HCT116 (cell line): Measurements from ENCODE around the gene SLC44A4. TPM values are rescaled to one million over a fixed set of nuclear protein-coding genes. Genes with fewer than 3 reads are reported as not detected.

Source experiments
- EZH2 ChIP-seq: fragments of 200-600 bp; sonication (generic); IDR thresholded peaks from 2 replicates; pipeline ENCODE4 v1.6.1; 2017; ENCODE audit warnings: antibody characterized with exemption, mixed run types
- EZH2phosphoT487 ChIP-seq: fragments of 200-600 bp; IDR thresholded peaks from 2 replicates; pipeline ENCODE4 v1.6.1; 2018; ENCODE audit warnings: antibody characterized with exemption, borderline replicate concordance
- FOSL1 ChIP-seq: IDR thresholded peaks from 2 replicates; pipeline ENCODE4 v1.6.1; 2012; ENCODE audit warnings: low read depth
- REST ChIP-seq: IDR thresholded peaks from 2 replicates; pipeline ENCODE4 v1.6.1; 2012; ENCODE audit warnings: low read depth
- TCF7L2 ChIP-seq: IDR thresholded peaks from 2 replicates; pipeline ENCODE4 v1.7.0; 2011; ENCODE audit warnings: borderline replicate concordance, inconsistent platforms; ENCODE audit not compliant: insufficient read depth, insufficient read length; ENCODE audit errors: extremely low read depth
- total RNA-seq: library from RNA; stranded (reverse); gene quantifications from one replicate; pipeline ENCODE4 v1.2.1, GENCODE V29; 2021; ENCODE audit not compliant: unreplicated experiment
- TF ChIP-seq, protein P1 (sequence below): IDR thresholded peaks from 2 replicates; pipeline ENCODE4 v1.6.1; 2011; ENCODE audit warnings: mild to moderate bottlenecking, low read length, moderate library complexity; ENCODE audit not compliant: insufficient replicate concordance; ENCODE audit errors: extremely low read depth

The SLC44A4 gene
- total RNA-seq, 1 experiment from 2014 or later: 0.74 TPM

DNA sequence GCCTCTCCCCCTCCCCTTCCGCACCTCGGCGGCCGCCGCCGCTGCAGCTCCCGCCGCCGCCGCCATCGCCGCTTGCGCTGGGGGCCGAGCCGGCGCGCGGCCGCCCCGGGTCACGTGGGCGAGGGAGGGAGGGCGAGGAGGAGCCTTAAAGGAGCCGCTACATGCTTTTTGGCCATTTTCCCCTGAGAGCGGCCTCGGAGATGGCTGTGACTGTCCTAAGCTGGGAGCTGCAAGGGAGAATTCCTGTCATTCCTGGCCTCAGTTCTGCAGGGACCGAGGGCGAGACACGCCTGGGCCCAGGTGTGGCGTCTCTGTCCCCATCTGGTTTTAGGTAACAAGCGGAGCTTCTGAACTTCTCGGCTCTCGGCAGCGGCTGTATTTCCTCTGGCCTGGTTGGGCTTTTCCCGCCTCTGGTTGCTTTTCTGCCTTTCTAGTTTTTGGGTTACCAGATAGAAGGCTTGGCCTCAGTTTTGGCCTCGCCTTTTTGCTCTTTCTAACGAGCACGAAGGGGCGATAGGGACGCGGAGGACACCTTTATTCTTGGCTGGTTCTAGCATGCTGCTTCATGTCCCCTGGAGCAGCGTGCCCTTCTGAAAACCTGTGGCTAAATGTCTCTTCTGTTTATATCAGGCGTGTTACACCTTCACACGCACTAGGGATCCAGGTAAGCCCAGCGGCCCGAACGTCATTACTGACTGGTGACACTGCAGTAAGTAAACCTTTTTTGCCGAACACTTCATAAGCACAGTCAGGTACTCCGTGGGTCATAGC, 19.0 kb upstream of the SLC44A4 start, which contains the start of gene EHMT2 (continued):
- no peak for TF ChIP-seq REST
- no peak; the same call in 1 of the 2 replicates for TF ChIP-seq FOSL1
- TF ChIP-seq, protein P1, sequence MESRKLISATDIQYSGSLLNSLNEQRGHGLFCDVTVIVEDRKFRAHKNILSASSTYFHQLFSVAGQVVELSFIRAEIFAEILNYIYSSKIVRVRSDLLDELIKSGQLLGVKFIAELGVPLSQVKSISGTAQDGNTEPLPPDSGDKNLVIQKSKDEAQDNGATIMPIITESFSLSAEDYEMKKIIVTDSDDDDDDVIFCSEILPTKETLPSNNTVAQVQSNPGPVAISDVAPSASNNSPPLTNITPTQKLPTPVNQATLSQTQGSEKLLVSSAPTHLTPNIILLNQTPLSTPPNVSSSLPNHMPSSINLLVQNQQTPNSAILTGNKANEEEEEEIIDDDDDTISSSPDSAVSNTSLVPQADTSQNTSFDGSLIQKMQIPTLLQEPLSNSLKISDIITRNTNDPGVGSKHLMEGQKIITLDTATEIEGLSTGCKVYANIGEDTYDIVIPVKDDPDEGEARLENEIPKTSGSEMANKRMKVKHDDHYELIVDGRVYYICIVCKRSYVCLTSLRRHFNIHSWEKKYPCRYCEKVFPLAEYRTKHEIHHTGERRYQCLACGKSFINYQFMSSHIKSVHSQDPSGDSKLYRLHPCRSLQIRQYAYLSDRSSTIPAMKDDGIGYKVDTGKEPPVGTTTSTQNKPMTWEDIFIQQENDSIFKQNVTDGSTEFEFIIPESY: no peak
- TF ChIP-seq TCF7L2: peak; percentile 49
- no peak for TF ChIP-seq EZH2phosphoT487
- no peak for TF ChIP-seq EZH2
